Measurements from ENCODE around the gene MICU1. TPM values are rescaled to one million over a fixed set of nuclear protein-coding genes. Genes with fewer than 3 reads are reported as not detected.
"Not testable (repeated sequence)": the region's sequence is repeated elsewhere in the genome, so short reads cannot be mapped to it uniquely, and the experiment has no call there.

Gene MICU1
- total and polyA plus RNA-seq, 9 donors: 29.9 to 117 (median 44.5) TPM

GRCh38 chr10:72459301-72459700 lies 166.6 kb downstream of the MICU1 start:
- no peak overlapping the region for H3K4me3 ChIP-seq
- no peaks in the 10 kb centered on the region for H3K36me3 ChIP-seq
- no peak for TF ChIP-seq CTCF (IDR thresholded peaks at IDR 0.05)
- no peak for TF ChIP-seq EP300 (IDR thresholded peaks at IDR 0.05)
- TF ChIP-seq POLR2A (IDR thresholded peaks at IDR 0.05): no peak
- WGBS, 3 donors: 77 to 83% (median 79%) methylated on average over 3 of the region's 3 CpGs
- H3K27ac ChIP-seq: no peak overlapping the region
- H3K9me3 ChIP-seq: no peaks in the 10 kb centered on the region
- intact Hi-C loops (cut with DNase I): no loop called here
- no peaks in the 10 kb centered on the region for H3K27me3 ChIP-seq
- DNase-seq: no peak
- no peaks in the 10 kb centered on the region for H3K4me1 ChIP-seq (ENCODE audit: insufficient read depth)

- Histone ChIP-seq H3K9me3 (no peaks in the 10 kb centered on the region), H3K4me1 (ENCODE audit: insufficient read depth) (no peaks in the 10 kb centered on the region), H3K27ac (no peak overlapping the region), H3K36me3 (no peaks in the 10 kb centered on the region), H3K4me3 (no peak overlapping the region), H3K27me3 (no peaks in the 10 kb centered on the region)
- intact Hi-C loops (cut with DNase I): no loop called here
- WGBS, 3 donors: 36 to 70% (median 59%) methylated on average over 3 of the region's 3 CpGs
- no peak for DNase-seq
- TF ChIP-seq CTCF (IDR thresholded peaks at IDR 0.05) (no peak), POLR2A (IDR thresholded peaks at IDR 0.05) (no peak), EP300 (IDR thresholded peaks at IDR 0.05) (no peak)
Observed at GRCh38 chr10:72455889-72456595, 169.8 kb downstream of the MICU1 start.

- no peak for DNase-seq
- Histone ChIP-seq H3K27me3 (no peaks in the 10 kb centered on the region), H3K4me1 (ENCODE audit: insufficient read depth) (no peaks in the 10 kb centered on the region), H3K4me3 (no peak overlapping the region), H3K36me3 (no peaks in the 10 kb centered on the region), H3K9me3 (no peaks in the 10 kb centered on the region), H3K27ac (no peak overlapping the region)
- 92 to 96% (median 94%) methylated on average over 6 of the region's 6 CpGs for WGBS, 3 donors
- TF ChIP-seq EP300 (IDR thresholded peaks at IDR 0.05): no peak
- TF ChIP-seq POLR2A (IDR thresholded peaks at IDR 0.05): no peak
- TF ChIP-seq CTCF (IDR thresholded peaks at IDR 0.05): no peak
- intact Hi-C loops (cut with DNase I): no loop called here
Observed at GRCh38 chr10:72449941-72450441, 175.9 kb downstream of the MICU1 start.

GRCh38 chr10:72445851-72446250 lies 180.0 kb downstream of the MICU1 start:
- intact Hi-C loops (cut with DNase I): no loop called here
- H3K27ac ChIP-seq: no peak overlapping the region
- H3K4me3 ChIP-seq: no peak overlapping the region
- H3K4me1 ChIP-seq (ENCODE audit: insufficient read depth): no peaks in the 10 kb centered on the region
- no peaks in the 10 kb centered on the region for H3K9me3 ChIP-seq
- TF ChIP-seq POLR2A (IDR thresholded peaks at IDR 0.05) (no peak), CTCF (IDR thresholded peaks at IDR 0.05) (no peak), EP300 (IDR thresholded peaks at IDR 0.05) (no peak)
- WGBS, 3 donors: 88 to 93% (median 91%) methylated on average over 3 of the region's 3 CpGs
- no peaks in the 10 kb centered on the region for H3K27me3 ChIP-seq
- no peaks in the 10 kb centered on the region for H3K36me3 ChIP-seq
- no peak for DNase-seq

- intact Hi-C loops (cut with DNase I); H3K36me3 ChIP-seq; H3K9me3 ChIP-seq; H3K4me3 ChIP-seq; H3K27me3 ChIP-seq; H3K4me1 ChIP-seq (ENCODE audit: insufficient read depth); H3K27ac ChIP-seq; DNase-seq: not testable (repeated sequence)
- 97 to 100% (median 98%) methylated on average over 2 to 3 of the region's 3 CpGs for WGBS, 3 donors
Observed at GRCh38 chr10:72442969-72443368, 182.9 kb downstream of the MICU1 start.

Measured in ovary (tissue), 9 donors.